NT2/D1 (cell line): ENCODE data around the gene CADPS2.
"Not testable (repeated sequence)": the region's sequence is repeated elsewhere in the genome, so short reads cannot be mapped to it uniquely, and the experiment has no call there.

Source experiments
- DNase-seq: peaks from one replicate; pipeline ENCODE4 v3.0.0-alpha.2; 2011; ENCODE audit warnings: low read depth, low spot score
- H3K27me3 ChIP-seq: 2 replicates; pipeline ENCODE4 v1.6.0; 2011; ENCODE audit warnings: mild to moderate bottlenecking; ENCODE audit not compliant: insufficient read length, insufficient read depth
- H3K36me3 ChIP-seq: 2 replicates; pipeline ENCODE4 v1.6.1; 2011; ENCODE audit warnings: mild to moderate bottlenecking, low read length, mixed read lengths; ENCODE audit not compliant: insufficient read depth, insufficient read length
- H3K4me1 ChIP-seq: 2 replicates; pipeline ENCODE4 v1.5.1; 2011; ENCODE audit not compliant: insufficient read depth, insufficient read length
- H3K4me3 ChIP-seq: 2 replicates; pipeline ENCODE4 v1.5.1; 2011; ENCODE audit warnings: low read depth; ENCODE audit not compliant: insufficient read length
- H3K9ac ChIP-seq: 2 replicates; pipeline ENCODE4 v1.6.0; 2011; ENCODE audit warnings: low read depth; ENCODE audit not compliant: insufficient read length
- H3K9me3 ChIP-seq: 2 replicates; pipeline ENCODE4 v1.5.1; 2011; ENCODE audit warnings: mild to moderate bottlenecking, low read length; ENCODE audit not compliant: insufficient read depth
- SUZ12 ChIP-seq: IDR thresholded peaks from 2 replicates; pipeline ENCODE4 v1.6.1; 2011; ENCODE audit not compliant: insufficient read length, insufficient read depth; ENCODE audit errors: extremely low read depth
- YY1 ChIP-seq: IDR thresholded peaks from 2 replicates; pipeline ENCODE4 v1.6.1; 2011; ENCODE audit not compliant: insufficient read length, insufficient read depth
- ZNF274 ChIP-seq: IDR thresholded peaks from 2 replicates; pipeline ENCODE4 v1.6.1; 2011; ENCODE audit warnings: mild to moderate bottlenecking, low read depth, low read length

CADPS2 gene

DNA sequence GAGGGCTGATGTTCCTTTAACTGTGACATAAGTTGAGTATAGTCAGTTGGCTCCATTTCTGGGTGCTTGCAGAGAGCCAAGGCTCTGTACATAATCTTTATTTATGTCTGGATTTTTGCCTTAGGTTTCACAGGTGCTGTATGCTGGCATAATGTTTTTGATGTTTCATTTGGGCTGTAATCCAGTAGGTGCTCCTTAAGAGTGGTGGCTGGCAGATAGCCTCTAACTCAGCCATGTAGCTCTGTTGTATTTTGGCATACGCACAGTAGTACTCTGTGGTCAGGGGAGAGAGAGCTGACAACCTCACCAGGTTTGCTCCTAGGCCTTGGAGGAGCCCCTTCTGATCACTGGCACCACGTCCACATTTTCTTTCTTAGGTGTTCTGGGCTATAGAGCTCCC, 248.5 kb downstream of the CADPS2 start:
- TF ChIP-seq SUZ12, result no peak
- TF ChIP-seq ZNF274, result no peak
- TF ChIP-seq YY1, result no peak
- Histone ChIP-seq H3K4me3 (no peak overlapping the region), H3K27me3 (no peaks in the 10 kb centered on the region), H3K9ac (no peak overlapping the region), H3K9me3 (no peaks in the 10 kb centered on the region), H3K4me1 (no peaks in the 10 kb centered on the region), H3K36me3 (no peaks in the 10 kb centered on the region)
- DNase-seq, result no peak

DNA sequence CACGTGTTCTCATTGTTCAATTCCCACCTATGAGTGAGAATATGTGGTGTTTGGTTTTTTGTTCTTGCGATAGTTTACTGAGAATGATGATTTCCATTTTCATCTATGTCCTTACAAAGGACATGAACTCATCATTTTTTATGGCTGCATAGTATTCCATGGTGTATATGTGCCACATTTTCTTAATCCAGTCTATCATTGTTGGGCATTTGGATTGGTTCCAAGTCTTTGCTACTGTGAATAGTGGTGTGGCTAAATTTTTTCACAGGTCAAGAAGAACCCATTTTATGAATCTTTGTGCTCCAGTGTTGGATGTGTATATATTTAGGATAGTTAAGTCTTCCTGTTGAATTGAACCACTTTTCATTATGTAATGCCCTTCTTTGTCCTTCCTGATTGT, 250.8 kb downstream of the CADPS2 start:
- not testable (repeated sequence) for H3K9me3 ChIP-seq, H3K9ac ChIP-seq, DNase-seq, H3K4me3 ChIP-seq, H3K4me1 ChIP-seq, H3K27me3 ChIP-seq, H3K36me3 ChIP-seq

DNA sequence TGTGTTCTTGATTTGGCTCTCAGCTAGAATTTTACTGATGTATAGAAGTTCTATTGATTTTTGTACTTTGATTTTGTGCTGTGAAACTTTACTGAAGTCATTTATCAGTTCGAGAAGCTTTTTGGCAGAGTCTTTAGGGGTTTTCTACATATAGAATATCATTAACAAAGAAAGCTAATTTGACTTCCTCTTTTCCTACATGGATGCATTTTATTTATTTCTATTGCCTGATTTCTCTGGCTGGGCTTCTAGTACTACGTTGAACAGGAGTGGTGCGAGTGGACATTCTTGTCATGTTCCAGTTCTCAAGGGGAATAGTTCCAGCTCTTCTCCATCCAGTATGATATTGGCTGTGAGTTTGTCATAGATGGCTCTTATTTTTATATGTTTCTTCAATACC, 252.8 kb downstream of the CADPS2 start:
- Histone ChIP-seq H3K27me3 (no peaks in the 10 kb centered on the region), H3K36me3 (no peaks in the 10 kb centered on the region), H3K9me3 (no peaks in the 10 kb centered on the region), H3K4me1 (no peaks in the 10 kb centered on the region), H3K9ac (no peak overlapping the region), H3K4me3 (no peak overlapping the region)
- no peak for DNase-seq
- TF ChIP-seq ZNF274 (no peak), SUZ12 (no peak), YY1 (no peak)

DNA sequence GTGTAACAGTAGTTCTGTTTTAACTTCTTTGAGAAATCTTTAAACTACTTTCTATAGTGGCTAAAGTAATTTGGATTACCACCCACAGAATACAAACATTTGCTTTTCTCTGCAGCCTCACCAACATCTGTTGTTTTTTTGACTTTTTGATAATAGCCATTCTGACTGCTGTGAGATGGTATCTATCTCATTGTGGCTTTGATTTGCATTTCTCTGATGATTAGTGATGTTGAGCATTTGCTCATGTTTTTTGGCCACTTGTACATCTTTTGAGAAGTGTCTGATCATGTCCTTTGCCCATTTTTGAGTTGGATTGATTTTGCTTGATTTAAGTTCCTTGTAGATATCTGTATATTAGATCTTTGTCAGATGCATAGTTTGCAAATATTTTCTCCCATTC, 254.0 kb downstream of the CADPS2 start:
- Histone ChIP-seq H3K9me3 (no peaks in the 10 kb centered on the region), H3K4me1 (no peaks in the 10 kb centered on the region), H3K27me3 (no peaks in the 10 kb centered on the region), H3K4me3 (no peak overlapping the region), H3K9ac (no peak overlapping the region), H3K36me3 (no peaks in the 10 kb centered on the region)
- no peak for DNase-seq
- no peak for TF ChIP-seq SUZ12
- no peak for TF ChIP-seq YY1
- TF ChIP-seq ZNF274, result no peak

DNA sequence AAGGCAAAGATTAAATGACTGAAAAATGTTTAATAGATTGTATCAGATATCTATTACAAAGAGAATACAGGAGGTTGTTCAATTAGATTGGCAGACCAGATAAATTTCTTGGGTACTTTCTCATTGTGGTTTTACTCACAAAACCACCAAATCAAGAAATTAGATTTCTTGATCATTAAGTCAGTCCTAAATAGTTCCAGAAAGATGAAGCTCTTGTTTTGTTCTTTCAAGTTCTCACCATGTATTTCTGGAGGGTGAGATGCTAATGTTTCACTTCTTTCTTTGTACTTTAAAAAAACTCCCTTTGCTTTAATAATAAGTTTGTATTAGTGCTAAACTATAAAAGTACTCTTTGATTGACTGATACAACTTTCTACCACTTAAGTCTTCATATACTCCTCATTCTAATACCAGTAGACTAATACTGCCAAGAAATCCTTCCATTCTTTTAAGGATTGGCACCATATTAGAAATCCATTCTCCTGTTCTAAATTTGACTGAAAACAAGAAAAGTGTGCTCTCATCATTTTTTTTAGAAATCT, 256.8 kb downstream of the CADPS2 start:
- TF ChIP-seq ZNF274, result no peak
- no peak for TF ChIP-seq SUZ12
- no peak for TF ChIP-seq YY1
- DNase-seq, result no peak
- Histone ChIP-seq H3K9ac (no peak overlapping the region), H3K9me3 (no peaks in the 10 kb centered on the region), H3K4me1 (no peaks in the 10 kb centered on the region), H3K27me3 (no peaks in the 10 kb centered on the region), H3K36me3 (no peaks in the 10 kb centered on the region), H3K4me3 (no peak overlapping the region)

DNA sequence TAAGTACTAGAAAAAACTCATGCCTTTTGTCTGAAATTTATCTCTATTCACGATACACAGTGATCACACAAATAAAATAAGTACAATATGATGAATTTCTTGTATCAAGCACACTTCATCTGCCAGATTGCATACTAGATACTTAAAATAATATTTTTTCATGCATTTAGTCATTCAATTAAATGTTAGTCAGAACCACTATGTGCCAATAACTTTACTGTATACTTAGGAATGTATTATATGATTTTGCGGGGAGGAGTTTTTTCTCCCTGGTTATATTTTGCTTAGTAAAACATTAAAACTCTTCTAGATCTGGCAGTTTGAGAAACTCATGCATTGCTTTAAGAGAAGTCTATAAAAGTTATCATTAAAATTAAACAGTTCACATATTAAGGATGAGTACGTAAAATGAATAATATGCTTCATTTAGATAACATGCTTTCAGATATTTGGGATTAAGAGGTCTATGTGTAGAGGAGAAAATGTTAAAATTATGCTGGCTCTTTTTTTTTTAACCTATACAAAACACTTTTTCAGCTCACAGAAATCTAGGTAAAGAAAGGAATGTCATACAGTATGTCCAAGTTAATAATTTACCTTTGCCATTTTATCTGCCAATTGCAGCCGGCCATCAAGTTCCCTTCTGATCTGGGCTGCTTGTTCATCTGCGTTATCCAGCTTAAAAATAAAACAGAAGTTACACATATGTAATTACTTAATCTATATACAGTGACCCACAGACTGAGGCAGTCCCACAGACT, 257.4 kb downstream of the CADPS2 start:
- DNase-seq, result no peak
- no peaks in the 10 kb centered on the region for H3K36me3 ChIP-seq
- no peak for TF ChIP-seq SUZ12
- no peak for TF ChIP-seq ZNF274
- TF ChIP-seq YY1, result no peak
- H3K27me3 ChIP-seq, result no peaks in the 10 kb centered on the region
- no peaks in the 10 kb centered on the region for H3K4me1 ChIP-seq
- no peaks in the 10 kb centered on the region for H3K9me3 ChIP-seq
- no peak overlapping the region for H3K4me3 ChIP-seq
- H3K9ac ChIP-seq, result no peak overlapping the region

DNA sequence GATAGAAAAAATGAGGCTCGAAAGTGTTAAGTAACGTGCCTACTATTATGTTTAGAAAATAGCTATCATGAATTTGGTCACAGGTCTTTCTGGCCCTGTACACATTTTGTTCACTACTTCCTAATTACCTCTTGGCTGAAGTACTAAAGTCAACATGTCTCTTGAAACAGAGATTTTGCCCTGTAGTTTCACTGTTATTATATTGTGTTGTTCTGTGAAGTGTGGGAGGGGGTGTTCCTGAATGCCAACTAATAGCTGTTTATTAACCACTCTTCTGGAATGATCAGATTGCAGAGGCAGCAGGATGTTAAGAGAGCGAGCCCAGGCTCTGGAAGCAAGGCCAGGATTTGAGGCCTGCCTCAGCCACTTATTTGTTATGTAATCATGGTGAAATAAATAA, 259.5 kb downstream of the CADPS2 start:
- no peak for DNase-seq
- Histone ChIP-seq H3K27me3 (no peaks in the 10 kb centered on the region), H3K9me3 (no peaks in the 10 kb centered on the region), H3K4me1 (no peaks in the 10 kb centered on the region), H3K4me3 (no peak overlapping the region), H3K36me3 (no peaks in the 10 kb centered on the region), H3K9ac (no peak overlapping the region)
- TF ChIP-seq SUZ12 (no peak), YY1 (no peak)

DNA sequence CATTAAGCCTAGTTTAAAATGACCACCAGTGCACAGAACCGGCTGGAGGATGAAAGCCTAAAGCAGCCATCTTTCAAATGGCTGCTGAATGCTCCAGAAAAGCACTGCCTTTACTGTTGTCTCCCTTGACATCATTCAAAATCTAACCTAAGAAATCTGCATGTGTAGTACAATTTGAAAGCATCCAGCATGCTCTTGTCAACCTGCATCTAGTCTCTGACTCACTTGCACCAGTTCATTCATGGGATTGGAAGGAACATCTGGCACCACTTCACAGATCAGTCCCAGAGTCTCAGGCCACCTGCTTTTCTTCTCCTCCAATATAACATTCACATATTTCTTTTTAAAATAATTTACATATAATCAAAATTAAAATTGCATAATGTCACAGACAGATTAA, 263.6 kb downstream of the CADPS2 start:
- TF ChIP-seq ZNF274 (no peak), SUZ12 (no peak)

More for the DNA sequence above, 263.6 kb downstream of the CADPS2 start:
- Histone ChIP-seq H3K4me3 (no peak overlapping the region), H3K9me3 (no peaks in the 10 kb centered on the region), H3K9ac (no peak overlapping the region), H3K36me3 (no peaks in the 10 kb centered on the region), H3K27me3 (no peaks in the 10 kb centered on the region), H3K4me1 (no peaks in the 10 kb centered on the region)
- DNase-seq, result no peak
